ENCODE results near the gene HLA-DMB. TPM values are rescaled to one million over a fixed set of nuclear protein-coding genes. Genes with fewer than 3 reads are reported as not detected.

Gene HLA-DMB
- total and polyA plus RNA-seq, 2 donors (not counting 1 experiment from before 2014, with no cell fraction given): 0.28 to 0.83 TPM

GRCh38 chr6:32920715-32921114 is 20.1 kb downstream of the HLA-DMB start:
- DNase-seq (ENCODE audit: low read depth in 2 of 2): no peak
- no peak for TF ChIP-seq CTCF (conservative IDR thresholded peaks at IDR 0.05 in 1 of 2, IDR thresholded peaks at IDR 0.05 in 1 of 2; ENCODE audit: low read depth in 1 of 2, low read length in 2 of 2)
- TF ChIP-seq EZH2 (IDR thresholded peaks at IDR 0.05; ENCODE audit: low read length, missing control alignments): no peak
- no peak overlapping the region for H3K4me2 ChIP-seq (ENCODE audit: extremely low read depth, insufficient read depth, low read length)
- no peak overlapping the region for H3K4me3 ChIP-seq (replicated peaks in 1 of 4; ENCODE audit: control extremely low read depth in 1 of 4, insufficient read depth in 1 of 4, low read depth in 3 of 4, low read length in 4 of 4)
- peaks cover 4% of the 10 kb centered on the region for H3K27me3 ChIP-seq (ENCODE audit: control insufficient read depth, insufficient read depth, low read length)
- H3K9me3 ChIP-seq (ENCODE audit: control insufficient read depth, insufficient read depth, low read depth, low read length): no peaks in the 10 kb centered on the region
- no peaks in the 10 kb centered on the region for H3K4me1 ChIP-seq (ENCODE audit: control insufficient read depth, extremely low read depth, insufficient read depth, low read length)
- H3K36me3 ChIP-seq (ENCODE audit: control insufficient read depth, insufficient read depth, low read length): no peaks in the 10 kb centered on the region
- H3K79me2 ChIP-seq (ENCODE audit: control insufficient read depth, insufficient read depth, low read length): no peaks in the 10 kb centered on the region
- H3K27ac ChIP-seq (ENCODE audit: insufficient read depth, low read length): no peak overlapping the region
- H2AFZ ChIP-seq (ENCODE audit: low read length): no peak overlapping the region
- no peaks in the 10 kb centered on the region for H4K20me1 ChIP-seq (ENCODE audit: control insufficient read depth, extremely low read depth, insufficient read depth, low read length)
- no peak overlapping the region for H3K9ac ChIP-seq (ENCODE audit: insufficient read depth, low read length)

- no peaks in the 10 kb centered on the region for H3K79me2 ChIP-seq (ENCODE audit: control insufficient read depth, insufficient read depth, low read length)
- H3K36me3 ChIP-seq (ENCODE audit: control insufficient read depth, insufficient read depth, low read length): no peaks in the 10 kb centered on the region
- H3K9me3 ChIP-seq (ENCODE audit: control insufficient read depth, insufficient read depth, low read depth, low read length): no peaks in the 10 kb centered on the region
- H3K9ac ChIP-seq (ENCODE audit: insufficient read depth, low read length): no peak overlapping the region
- H3K4me2 ChIP-seq (ENCODE audit: extremely low read depth, insufficient read depth, low read length): no peak overlapping the region
- H4K20me1 ChIP-seq (ENCODE audit: control insufficient read depth, extremely low read depth, insufficient read depth, low read length): no peaks in the 10 kb centered on the region
- H3K4me1 ChIP-seq (ENCODE audit: control insufficient read depth, extremely low read depth, insufficient read depth, low read length): no peaks in the 10 kb centered on the region
- H2AFZ ChIP-seq (ENCODE audit: low read length): no peak overlapping the region
- no peak overlapping the region for H3K27ac ChIP-seq (ENCODE audit: insufficient read depth, low read length)
- TF ChIP-seq EZH2 (IDR thresholded peaks at IDR 0.05; ENCODE audit: low read length, missing control alignments) (no peak), CTCF (conservative IDR thresholded peaks at IDR 0.05 in 1 of 2, IDR thresholded peaks at IDR 0.05 in 1 of 2; ENCODE audit: low read depth in 1 of 2, low read length in 2 of 2) (no peak)
- no peak overlapping the region for H3K4me3 ChIP-seq (replicated peaks in 1 of 4; ENCODE audit: control extremely low read depth in 1 of 4, insufficient read depth in 1 of 4, low read depth in 3 of 4, low read length in 4 of 4)
- peaks cover 7% of the 10 kb centered on the region for H3K27me3 ChIP-seq (ENCODE audit: control insufficient read depth, insufficient read depth, low read length)
- DNase-seq (ENCODE audit: low read depth in 2 of 2): no peak
Measured at GRCh38 chr6:32912951-32913350, 27.9 kb downstream of the HLA-DMB start.

- Histone ChIP-seq H3K79me2 (ENCODE audit: control insufficient read depth, insufficient read depth, low read length) (no peaks in the 10 kb centered on the region), H3K27me3 (ENCODE audit: control insufficient read depth, insufficient read depth, low read length) (peaks cover 5% of the 10 kb centered on the region), H3K4me2 (ENCODE audit: extremely low read depth, insufficient read depth, low read length) (no peak overlapping the region), H4K20me1 (ENCODE audit: control insufficient read depth, extremely low read depth, insufficient read depth, low read length) (no peaks in the 10 kb centered on the region), H3K4me1 (ENCODE audit: control insufficient read depth, extremely low read depth, insufficient read depth, low read length) (no peaks in the 10 kb centered on the region), H3K4me3 (replicated peaks in 1 of 4; ENCODE audit: control extremely low read depth in 1 of 4, insufficient read depth in 1 of 4, low read depth in 3 of 4, low read length in 4 of 4) (no peak overlapping the region), H2AFZ (ENCODE audit: low read length) (no peak overlapping the region), H3K9ac (ENCODE audit: insufficient read depth, low read length) (no peak overlapping the region), H3K36me3 (ENCODE audit: control insufficient read depth, insufficient read depth, low read length) (no peaks in the 10 kb centered on the region), H3K27ac (ENCODE audit: insufficient read depth, low read length) (no peak overlapping the region), H3K9me3 (ENCODE audit: control insufficient read depth, insufficient read depth, low read depth, low read length) (no peaks in the 10 kb centered on the region)
- DNase-seq (ENCODE audit: low read depth in 2 of 2): no peak
- no peak for TF ChIP-seq CTCF (conservative IDR thresholded peaks at IDR 0.05 in 1 of 2, IDR thresholded peaks at IDR 0.05 in 1 of 2; ENCODE audit: low read depth in 1 of 2, low read length in 2 of 2)
Measured at GRCh38 chr6:32908897-32909296, 31.9 kb downstream of the HLA-DMB start.

All from fibroblast of lung (primary cell).